Psoas muscle (tissue), 8 donors: ENCODE measurements around the gene FBXW2. TPM values are rescaled to one million over a fixed set of nuclear protein-coding genes. Genes with fewer than 3 reads are reported as not detected.

Source experiments
- ATAC-seq, 4 donors: fragments of 200-7000 bp; cut with Tn5 transposase; one replicate each; pipeline ENCODE4 v1.9.1; 2020; ENCODE audit warnings: moderate library complexity in 3 of 4, mild to moderate bottlenecking in 2 of 4
- DNase-seq, 2 donors: peaks; one replicate each; pipeline ENCODE4 v3.0.0-alpha.2; 2020
- H3K27ac ChIP-seq: fragments of 200-600 bp; one replicate; pipeline ENCODE4 v1.8.0; 2022
- H3K27me3 ChIP-seq, 3 donors: fragments of 200-600 bp in 1 of 3; one replicate each; pipeline versions ENCODE4 v1.6.1 to v1.8.0; 2013 to 2022; ENCODE audit warnings: low read length in 2 of 3, mild to moderate bottlenecking in 2 of 3, moderate library complexity in 1 of 3; ENCODE audit not compliant: insufficient read depth in 3 of 3
- H3K36me3 ChIP-seq, 2 donors: fragments of 200-600 bp in 1 of 2; one replicate each; pipeline versions ENCODE4 v1.6.1 to v1.8.0; 2013 to 2022; ENCODE audit warnings: low read depth in 1 of 2, mild to moderate bottlenecking in 1 of 2, moderate library complexity in 1 of 2; ENCODE audit not compliant: insufficient read depth in 1 of 2
- H3K4me1 ChIP-seq: fragments of 200-600 bp; one replicate; pipeline ENCODE4 v1.8.0; 2022
- H3K4me3 ChIP-seq: fragments of 200-600 bp; one replicate; pipeline ENCODE4 v1.8.0; 2022; ENCODE audit warnings: mild to moderate bottlenecking
- H3K9me3 ChIP-seq: fragments of 200-600 bp; one replicate; pipeline ENCODE4 v1.8.0; 2022
- CTCF ChIP-seq: fragments of 200-600 bp; IDR thresholded peaks from one replicate; pipeline ENCODE4 v1.8.0; 2022; ENCODE audit warnings: antibody characterized with exemption
- WGBS, 3 donors: extraction: QIAGEN DNeasy Blood & Tissue Kit; methylation state at CpG; one replicate each; pipeline versions ENCODE4 v1.1.6 to v1.1.7; 2013; 5-methylcytosine and 5-hydroxymethylcytosine counted together
- intact Hi-C, 2 donors: fragments of 100-400 bp; cut with DNase I; formaldehyde crosslinking; loops; one replicate each; pipeline versions ENCODE4 v1.11.0 to v1.14.2; 2022
- polyA plus RNA-seq, 3 donors: library from polyadenylated mRNA; stranded (reverse); fragments of 200-250 nt; gene quantifications; one replicate each; pipeline ENCODE4 v1.2.3, GENCODE V29; 2013
- total RNA-seq, 4 donors: library from RNA; stranded (reverse); fragmentation: NEBNext Ultra II Directional in 2 of 4; extraction: Animal tissue kit (Norgen Biotek cat#: 25700) in 2 of 4; gene quantifications; one replicate each; pipeline versions ENCODE4 v1.2.1 to v1.2.4, GENCODE V29; 2021 to 2023
- donor health status: healthy with polysubstance abuse.
- donor health status: DM: no; HTN: no; CAD: no; lungs with moderate emphysema.
- donor health status: Bipolar disorder and iron deficiency.
- donor health status: healthy.
- donor health status: DM: yes; HTN: yes; CAD: no.
- donor health status: DM: no; HTN: no; CAD: no.
- donor health status: DM: no; HTN: no; CAD: no.
- donor health status: DM: yes; HTN: yes; CAD: no.

Gene FBXW2
- total and polyA plus RNA-seq, 7 donors, result 8.0 to 36.8 (median 25.3) TPM

GRCh38 chr9:120801441-120801840 lies 8.2 kb upstream of the FBXW2 start:
- intact Hi-C loops, result no loop called here
- WGBS, 3 donors, result 90 to 93% (median 91%) methylated on average over 7 of the region's 7 CpGs
- Histone ChIP-seq H3K27me3 (no peaks in the 10 kb centered on the region), H3K9me3 (no peaks in the 10 kb centered on the region), H3K4me3 (no peak overlapping the region), H3K36me3 (peaks cover 0 to 3% of the 10 kb centered on the region in 2 donors), H3K4me1 (no peaks in the 10 kb centered on the region), H3K27ac (no peak overlapping the region)
- DNase-seq (no peak), ATAC-seq (no peak)
- TF ChIP-seq CTCF, result no peak

GRCh38 chr9:120791161-120791560 lies 2.1 kb downstream of the FBXW2 start:
- no peak for ATAC-seq

GRCh38 chr9:120787933-120788332 lies 5.3 kb downstream of the FBXW2 start:
- DNase-seq (no peak), ATAC-seq (no peak)
- no peak overlapping the region for H3K4me3 ChIP-seq
- H3K36me3 ChIP-seq, result peaks cover 5 to 66% of the 10 kb centered on the region in 2 donors
- 53 to 74% (median 55%) methylated on average over 4 of the region's 4 CpGs for WGBS, 3 donors
- peaks cover 38% of the 10 kb centered on the region for H3K4me1 ChIP-seq
- intact Hi-C loops, result no loop called here
- TF ChIP-seq CTCF, result no peak
- H3K9me3 ChIP-seq, result no peaks in the 10 kb centered on the region
- H3K27ac ChIP-seq, result no peak overlapping the region
- no peaks in the 10 kb centered on the region for H3K27me3 ChIP-seq

More at GRCh38 chr9:120791161-120791560, 2.1 kb downstream of the FBXW2 start:
- Histone ChIP-seq H3K4me1 (peaks cover 38% of the 10 kb centered on the region), H3K27ac (no peak overlapping the region), H3K9me3 (no peaks in the 10 kb centered on the region), H3K4me3 (peak overlapping the region; percentile 85), H3K27me3 (no peaks in the 10 kb centered on the region), H3K36me3 (peaks cover 5 to 43% of the 10 kb centered on the region in 2 donors)
- TF ChIP-seq CTCF, result no peak
- no peak for DNase-seq
- WGBS, 3 donors, result 62 to 77% (median 69%) methylated on average over 3 of the region's 3 CpGs
- intact Hi-C loops, result loop anchor here in 1 of 2 donors (5.0 kb wide), 1 partner anchor 51 kb away; the partner anchor contains the start of gene PSMD5

- Histone ChIP-seq H3K27ac (peak overlapping the region; percentile 17), H3K36me3 (peaks cover 5 to 62% of the 10 kb centered on the region in 2 donors), H3K9me3 (no peaks in the 10 kb centered on the region), H3K4me1 (peaks cover 10% of the 10 kb centered on the region), H3K27me3 (no peaks in the 10 kb centered on the region), H3K4me3 (no peak overlapping the region)
- intact Hi-C loops, result no loop called here
- ATAC-seq (peak in 2 of 4 donors; percentile 44 to 64), DNase-seq (no peak)
- TF ChIP-seq CTCF, result no peak
- WGBS, 3 donors, result 76 to 85% (median 82%) methylated on average over 2 of the region's 2 CpGs
Observed at GRCh38 chr9:120783602-120784047, 9.6 kb downstream of the FBXW2 start.

GRCh38 chr9:120781236-120781635 lies 12.0 kb downstream of the FBXW2 start:
- 92 to 95% (median 93%) methylated on average over 2 of the region's 2 CpGs for WGBS, 3 donors
- Histone ChIP-seq H3K4me1 (no peaks in the 10 kb centered on the region), H3K4me3 (no peak overlapping the region), H3K27ac (no peak overlapping the region), H3K27me3 (no peaks in the 10 kb centered on the region), H3K9me3 (no peaks in the 10 kb centered on the region), H3K36me3 (peaks cover 0 to 65% of the 10 kb centered on the region in 2 donors)
- ATAC-seq (no peak), DNase-seq (no peak)
- no peak for TF ChIP-seq CTCF
- intact Hi-C loops, result no loop called here
